HG02763 (cell line): ENCODE measurements around the gene CAV2.

Experiments
- ATAC-seq: cut with Tn5 transposase; IDR thresholded peaks from one replicate; pipeline ENCODE4 v1.9.1; 2021; ENCODE audit warnings: mild to moderate bottlenecking, moderate library complexity; ENCODE audit not compliant: unreplicated experiment

CAV2 gene

DNA sequence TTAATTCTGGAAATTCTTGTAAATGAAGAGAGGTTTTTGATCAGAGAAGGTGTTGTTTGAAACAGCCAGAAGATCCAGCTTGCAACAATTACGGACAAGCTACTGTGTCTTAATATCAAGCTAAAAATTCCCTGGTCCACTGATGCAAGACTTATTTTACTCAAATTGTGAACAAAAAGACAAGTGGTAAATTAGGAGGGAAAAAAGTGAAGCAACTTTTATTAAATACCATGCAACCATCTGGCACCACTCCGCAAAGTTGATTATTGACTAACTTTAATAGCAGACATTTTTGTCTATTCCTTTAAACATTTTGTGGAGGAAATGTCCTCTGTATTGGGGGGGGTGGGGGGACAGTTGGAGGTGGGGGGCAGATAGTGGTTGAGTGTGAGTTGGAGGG, 5.1 kb upstream of the CAV2 start:
- no peak for ATAC-seq

DNA sequence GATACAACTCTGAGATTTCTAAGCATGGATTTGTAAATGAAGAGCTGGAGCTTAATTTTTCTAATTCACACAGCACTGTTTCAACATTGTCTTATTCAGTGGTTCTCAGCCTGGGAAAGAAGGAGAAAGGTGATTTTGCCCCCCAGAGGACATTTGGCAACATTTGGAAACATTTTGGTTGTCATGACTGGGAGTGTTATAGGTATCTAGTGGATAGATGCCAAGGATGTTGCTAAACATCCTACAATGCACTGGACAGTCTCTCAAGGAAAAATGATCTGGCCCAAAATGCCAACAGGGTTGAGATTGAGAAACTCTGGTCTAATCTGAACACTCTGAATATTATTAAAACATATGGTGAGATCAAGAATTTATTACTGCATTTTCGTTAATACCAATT, 3.8 kb upstream of the CAV2 start:
- ATAC-seq, result no peak

DNA sequence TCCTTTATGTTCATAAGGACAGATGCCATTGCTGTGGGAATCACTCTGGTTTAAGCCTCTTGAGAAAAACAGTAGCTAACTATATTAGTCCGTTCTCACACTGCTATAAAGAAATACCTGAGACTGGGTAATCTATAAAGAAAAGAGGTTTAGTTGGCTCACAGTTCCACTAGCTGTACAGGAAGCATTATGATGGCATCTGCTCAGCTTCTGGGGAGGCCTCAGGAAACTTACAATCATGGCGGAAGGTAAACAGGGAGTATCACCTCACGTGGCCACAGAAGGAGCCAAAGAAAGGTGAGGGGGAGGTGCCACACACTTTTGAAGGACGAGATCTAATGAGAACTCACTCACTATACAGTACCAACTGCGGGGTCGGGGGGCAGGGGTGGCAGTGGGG, 2.9 kb upstream of the CAV2 start:
- no peak for ATAC-seq

DNA sequence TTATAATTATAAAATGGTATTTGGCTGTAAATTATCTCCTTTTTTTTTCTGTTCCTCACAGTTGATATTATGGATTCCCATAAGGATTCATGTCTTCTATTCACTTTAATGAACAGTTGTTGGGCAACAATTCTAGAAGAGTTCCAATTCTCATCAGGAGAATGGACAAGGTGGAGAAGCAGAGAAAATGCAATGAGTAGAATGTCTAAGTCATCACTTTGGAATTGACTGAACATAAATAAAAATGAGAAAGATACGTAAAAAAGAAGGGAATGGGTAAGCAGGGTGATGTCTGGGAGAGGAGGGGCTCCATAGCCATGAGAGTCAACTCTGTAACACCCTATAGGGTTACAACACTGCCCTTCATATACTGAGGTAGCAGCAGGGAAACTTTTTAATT, 1.8 kb upstream of the CAV2 start:
- no peak for ATAC-seq

DNA sequence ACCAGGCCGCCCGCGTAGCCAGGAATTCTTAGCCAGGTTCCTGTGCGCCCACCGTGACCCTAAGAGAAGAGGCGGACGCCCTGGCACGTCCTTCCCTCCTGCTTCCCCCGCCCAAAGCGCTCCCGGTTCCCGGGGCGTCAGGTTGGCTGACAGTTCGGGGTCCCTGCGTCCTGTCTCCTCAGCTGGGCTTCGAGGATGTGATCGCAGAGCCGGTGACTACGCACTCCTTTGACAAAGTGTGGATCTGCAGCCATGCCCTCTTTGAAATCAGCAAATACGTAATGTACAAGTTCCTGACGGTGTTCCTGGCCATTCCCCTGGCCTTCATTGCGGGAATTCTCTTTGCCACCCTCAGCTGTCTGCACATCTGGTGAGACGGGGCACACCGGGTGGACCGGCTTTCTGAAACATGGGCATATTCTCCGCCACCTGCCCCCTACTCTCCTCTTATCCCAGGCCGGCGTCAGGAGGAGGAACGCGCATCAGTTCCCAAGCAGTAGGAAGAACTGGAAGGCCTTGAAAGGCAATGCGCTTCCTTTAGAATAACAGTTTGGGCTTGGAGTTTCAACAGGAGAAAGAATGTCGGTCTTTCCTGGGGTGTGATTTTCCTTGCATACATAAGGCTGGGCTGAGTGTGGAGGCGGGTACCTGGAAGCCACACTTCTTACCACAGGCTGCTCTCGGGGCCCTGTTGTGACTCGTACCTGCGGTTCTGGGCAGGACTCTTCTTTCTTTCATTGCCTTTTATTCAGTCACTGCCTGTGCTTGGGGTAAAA, 728 bp downstream of the CAV2 start:
- ATAC-seq, result peak; percentile 71

DNA sequence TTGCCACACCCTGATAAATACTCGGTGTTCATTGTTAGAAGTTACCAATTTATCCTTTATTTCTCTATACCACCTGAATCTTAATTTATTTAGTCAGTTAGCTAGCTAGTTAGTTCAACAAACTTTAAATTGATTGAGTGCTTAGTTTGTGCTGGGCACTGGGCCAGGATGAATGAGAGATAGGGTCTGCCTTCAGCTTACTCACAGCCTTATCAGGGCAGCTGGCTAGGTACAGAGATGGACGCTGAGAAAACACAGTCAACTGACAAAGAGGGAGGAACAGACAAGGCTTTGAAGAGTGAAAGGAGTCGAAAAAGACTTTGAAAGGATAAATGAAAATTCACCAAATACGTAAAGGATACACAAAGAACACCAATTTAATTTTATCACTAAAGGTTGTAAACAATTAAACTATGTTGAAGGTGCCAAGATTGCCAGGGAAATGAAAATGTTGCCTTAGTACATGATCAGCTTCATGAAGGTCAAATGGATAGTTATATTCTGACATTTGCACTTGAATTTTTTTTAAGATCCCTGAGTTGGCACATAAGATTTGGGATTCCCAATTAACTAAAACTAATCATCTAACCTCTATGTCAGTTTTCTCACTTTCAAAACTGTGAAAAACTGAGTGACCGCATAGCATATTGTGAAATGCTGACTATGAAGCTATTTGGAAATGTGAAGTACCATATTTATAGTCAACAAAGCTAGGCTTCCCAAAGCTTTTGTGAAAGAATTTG, 2.1 kb downstream of the CAV2 start:
- ATAC-seq, result no peak

DNA sequence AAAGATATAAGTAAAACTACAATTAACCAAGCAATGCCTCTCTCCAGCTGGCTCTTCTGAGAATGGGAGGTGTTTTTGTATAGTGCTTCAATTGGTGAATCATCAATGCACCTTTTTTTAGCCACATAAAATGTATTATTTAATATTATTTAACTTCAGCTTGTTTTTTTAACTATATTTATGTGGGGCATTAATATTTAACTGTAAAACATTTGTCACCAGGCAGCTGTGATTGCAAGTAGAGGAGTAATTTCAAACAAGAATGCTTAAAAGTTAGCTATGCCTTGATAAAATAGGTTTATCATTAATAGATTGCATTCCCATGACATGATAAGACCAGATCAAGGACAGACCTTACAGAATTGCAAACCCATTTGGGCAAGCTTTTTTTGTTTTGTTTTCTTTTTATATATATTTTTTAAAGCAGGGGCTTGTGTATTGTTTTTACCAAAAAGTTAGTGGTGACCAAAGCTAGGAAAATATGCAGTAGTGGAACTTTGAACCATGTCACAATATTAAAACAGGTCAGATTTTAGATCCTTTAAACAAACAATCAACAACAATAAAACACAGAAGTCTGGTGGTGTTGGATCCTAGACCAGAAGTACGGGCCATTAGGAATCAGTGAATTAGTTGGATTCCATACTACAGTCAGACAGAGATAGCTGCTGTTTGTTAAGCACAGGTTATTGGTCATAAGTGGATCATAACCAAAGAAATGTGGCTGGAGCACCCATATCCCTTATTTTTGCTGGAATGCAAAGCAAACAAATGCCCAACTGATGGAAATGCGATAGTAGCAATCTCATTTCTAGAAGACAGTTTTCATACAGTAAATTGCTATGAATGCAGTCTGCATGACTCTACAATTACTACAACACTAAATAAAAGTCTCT, 2.9 kb downstream of the CAV2 start:
- no peak for ATAC-seq

DNA sequence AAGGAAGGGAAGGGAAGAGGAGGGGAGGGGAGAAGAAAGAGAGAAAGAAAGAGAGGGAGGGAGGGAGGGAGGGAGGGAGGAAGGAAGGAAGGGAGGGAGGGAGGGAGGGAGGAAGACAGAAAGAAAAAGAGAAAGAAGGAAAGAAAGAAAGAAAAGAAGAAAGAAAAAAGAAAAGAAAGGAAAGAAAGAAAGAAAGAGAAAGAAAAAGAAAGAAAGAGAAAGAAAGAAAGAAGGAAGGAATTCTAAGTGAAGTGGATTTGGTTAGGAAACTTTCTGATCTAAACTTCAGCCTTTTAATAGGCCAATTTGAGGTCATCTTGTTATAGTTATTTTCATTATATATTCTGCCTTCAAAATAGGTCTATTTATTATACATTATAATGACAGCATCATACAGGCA, 4.3 kb downstream of the CAV2 start:
- ATAC-seq, result no peak

DNA sequence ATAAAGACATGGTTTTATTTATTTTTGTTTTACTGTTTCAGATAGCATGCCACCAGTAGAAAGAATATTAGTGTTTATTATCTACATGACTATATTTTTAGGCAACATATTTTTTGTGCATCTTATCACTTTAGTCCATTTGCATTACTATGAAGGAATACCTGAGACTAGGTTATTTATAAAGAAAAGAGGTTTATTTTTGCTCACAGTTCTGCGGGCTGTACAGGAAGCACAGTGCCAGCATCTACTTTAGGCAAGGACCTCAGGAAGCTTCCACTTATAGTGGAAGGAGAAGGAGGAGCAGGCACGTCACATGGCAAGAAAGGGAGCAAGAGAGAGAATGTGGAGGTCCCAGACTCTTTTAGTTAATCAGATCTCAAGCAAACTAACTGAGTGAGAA, 5.7 kb downstream of the CAV2 start:
- no peak for ATAC-seq

DNA sequence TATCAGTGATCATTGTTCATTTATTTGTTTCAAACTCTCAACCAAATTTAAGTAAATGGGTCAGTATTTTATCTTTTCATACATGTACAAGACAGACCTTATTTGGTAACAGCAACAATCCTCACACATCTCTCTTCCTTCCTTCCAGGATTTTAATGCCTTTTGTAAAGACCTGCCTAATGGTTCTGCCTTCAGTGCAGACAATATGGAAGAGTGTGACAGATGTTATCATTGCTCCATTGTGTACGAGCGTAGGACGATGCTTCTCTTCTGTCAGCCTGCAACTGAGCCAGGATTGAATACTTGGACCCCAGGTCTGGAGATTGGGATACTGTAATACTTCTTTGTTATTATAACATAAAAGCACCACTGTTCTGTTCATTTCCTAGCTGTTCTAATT, 6.3 kb downstream of the CAV2 start:
- no peak for ATAC-seq

DNA sequence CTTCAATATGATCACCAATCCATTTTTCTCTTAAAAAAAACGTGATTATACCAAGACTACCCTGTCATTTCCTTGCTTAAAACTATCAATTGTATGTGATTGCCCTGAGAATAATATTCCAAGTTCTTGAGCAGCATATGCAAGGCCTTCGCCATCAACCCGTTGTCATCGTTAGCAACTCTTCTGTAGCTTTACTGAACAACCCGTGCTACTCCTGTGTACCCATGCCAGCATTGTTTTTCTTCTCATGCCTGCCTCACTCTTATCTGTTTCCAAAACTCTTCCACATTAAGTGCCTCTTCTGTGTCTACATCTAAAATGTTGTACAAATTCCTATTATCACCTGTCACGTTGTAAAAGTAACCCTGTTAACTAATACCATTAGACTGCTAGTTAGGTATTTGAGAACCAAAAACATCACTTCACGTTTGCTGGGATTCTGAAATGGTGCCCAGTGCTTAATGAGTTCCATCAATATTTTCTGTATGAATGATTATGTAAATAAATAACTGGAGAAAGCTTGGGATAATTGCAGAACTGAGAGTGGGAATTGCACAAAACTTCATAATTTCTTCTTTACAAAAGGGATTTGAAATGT, 10.5 kb downstream of the CAV2 start:
- no peak for ATAC-seq

DNA sequence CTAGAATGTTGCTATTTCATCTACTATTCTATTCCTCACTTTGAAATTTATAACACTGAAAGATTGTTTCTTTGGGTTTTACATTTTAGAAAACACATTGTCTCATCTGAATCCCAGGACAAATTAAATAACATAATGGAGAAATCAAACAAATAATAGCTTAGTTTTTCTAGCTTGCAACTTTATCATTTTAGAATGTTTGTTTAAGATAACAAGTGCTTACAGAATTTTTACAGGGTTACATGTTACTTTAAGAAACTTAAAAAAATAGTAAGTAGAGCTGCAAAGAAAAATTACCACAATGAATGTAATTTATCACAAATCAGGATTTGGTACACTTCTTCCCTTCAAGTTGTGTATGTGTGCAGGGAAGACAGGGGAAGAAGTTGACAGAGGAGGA, 11.3 kb downstream of the CAV2 start:
- no peak for ATAC-seq

DNA sequence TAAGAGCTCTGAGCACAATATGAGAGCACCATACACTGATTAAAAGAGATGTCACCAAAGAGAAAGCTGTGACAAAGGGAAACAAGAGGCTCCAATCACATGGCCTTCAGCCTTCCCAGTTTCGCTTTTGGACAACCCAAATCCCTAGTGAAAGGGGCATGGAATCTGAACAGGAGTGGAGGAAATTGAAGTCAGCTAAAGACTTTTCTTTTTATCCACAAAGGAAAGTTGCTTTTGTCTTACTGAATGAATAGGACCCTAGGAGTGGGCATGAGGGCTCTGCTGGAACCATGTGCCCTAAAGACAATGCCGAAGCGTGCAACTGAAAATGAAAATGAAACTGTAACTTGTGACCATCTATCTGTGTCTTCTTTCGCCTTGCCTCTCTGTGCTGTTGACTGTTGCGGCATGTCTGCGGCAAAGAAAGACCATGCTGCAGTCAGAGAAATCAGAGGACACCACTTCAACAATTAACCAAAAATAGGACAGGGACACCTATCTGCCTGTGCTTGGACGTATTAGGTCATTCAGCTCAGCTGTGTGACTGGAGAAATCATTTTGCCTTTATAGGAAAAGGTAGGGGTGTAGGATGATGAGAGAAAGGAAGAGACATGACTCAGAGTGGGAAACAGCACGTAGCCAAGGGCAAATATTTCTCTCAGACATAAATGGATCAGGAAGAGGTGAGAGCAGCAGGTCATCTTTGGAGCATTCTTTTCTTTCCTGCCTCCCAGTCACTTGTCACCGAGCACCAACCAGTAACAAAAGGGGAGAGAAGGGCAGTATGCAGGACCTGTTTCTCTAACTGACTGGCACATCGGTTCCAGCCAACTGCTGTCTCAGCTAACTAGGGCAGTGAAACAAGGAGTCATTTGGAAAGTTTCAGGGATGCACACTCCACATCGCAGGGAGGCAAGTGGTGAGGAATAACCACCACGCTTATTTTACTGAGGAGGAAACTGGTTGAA, 12.3 kb downstream of the CAV2 start:
- ATAC-seq, result peak; percentile 99

DNA sequence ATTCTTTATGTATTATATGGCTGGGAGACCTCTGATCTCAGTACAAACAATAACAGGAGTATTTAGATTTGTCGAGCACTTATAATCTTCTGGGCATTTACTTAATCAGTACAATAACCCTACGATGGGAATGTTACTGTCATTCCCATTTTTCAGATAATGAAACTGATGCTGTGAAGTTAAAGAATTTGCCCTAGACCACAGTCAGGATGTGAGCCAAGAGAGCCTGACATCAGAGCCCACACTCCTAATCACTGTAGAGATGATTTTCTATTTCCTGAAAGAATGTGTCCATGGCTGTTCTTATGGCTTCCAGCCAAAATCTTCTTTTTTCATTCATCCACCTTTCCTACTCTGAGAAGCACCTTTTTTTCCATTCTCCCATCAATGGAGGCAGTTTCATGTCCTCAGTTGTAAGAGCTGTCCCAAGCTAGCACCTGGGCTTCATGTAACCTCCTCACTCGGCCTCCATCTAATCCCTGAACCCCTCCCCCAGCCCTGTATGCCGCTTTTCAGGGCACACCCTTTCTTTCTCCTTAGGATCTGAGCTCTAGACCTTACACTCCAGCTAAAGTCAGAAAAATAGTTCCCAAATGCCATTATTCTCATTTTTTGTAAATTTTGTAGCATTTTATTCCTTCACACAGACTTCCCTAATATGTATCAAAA, 13.1 kb downstream of the CAV2 start:
- ATAC-seq, result no peak

DNA sequence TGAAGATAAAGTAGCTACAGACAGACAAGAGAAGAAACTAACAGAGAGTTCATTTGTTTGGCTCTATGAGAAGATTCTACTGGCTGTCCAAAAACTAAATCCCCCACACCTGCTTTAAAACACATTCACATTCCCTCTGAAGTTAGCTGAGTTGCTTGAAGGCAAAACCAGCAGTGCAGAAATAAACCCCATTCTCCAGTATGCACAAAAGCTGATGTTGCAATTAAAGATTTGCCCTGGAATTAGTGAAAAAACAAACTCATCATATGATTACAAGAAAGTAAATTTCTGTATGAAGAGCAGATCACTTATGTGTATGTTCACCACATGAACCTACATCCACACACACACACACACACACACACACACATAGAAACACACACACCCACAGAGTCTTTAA, 16.0 kb downstream of the CAV2 start:
- ATAC-seq, result no peak

DNA sequence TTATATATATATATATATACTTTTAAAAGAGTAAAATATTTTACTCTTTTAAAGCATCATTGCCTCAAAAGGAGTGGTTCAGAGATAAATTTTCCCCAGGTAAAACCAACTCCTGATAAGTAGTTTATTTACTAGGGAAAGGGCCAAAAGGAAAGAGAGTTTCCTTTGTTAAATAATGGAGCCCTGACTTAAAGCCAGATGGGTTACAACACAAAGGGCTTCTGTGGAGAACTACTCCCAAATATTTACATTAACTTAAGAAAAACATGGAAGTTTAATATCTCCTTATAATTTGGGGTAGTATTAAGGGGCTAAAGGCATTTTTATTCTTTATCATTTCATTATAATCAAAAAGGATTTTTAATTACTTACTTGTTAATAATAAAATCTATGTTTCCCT, 16.8 kb downstream of the CAV2 start:
- ATAC-seq, result no peak

DNA sequence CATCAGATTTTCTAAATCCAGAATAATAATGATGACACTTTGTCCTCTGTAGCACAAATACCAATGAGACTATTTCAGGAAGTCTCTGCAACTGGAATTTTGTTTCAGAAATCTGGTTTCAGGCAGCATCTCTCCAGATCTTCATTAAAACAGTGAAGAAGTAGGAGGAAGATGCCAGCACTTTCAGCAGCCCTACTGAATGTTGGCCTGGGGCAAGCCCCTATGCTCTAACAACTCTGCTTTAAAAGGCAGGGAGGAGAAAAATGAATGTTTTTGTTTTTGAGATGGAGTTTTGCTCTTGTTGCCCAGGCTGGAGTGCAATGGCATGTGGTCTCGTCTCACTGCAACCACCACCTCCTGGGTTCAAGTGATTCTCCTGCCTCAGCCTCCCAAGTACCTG, 18.1 kb downstream of the CAV2 start:
- no peak for ATAC-seq

DNA sequence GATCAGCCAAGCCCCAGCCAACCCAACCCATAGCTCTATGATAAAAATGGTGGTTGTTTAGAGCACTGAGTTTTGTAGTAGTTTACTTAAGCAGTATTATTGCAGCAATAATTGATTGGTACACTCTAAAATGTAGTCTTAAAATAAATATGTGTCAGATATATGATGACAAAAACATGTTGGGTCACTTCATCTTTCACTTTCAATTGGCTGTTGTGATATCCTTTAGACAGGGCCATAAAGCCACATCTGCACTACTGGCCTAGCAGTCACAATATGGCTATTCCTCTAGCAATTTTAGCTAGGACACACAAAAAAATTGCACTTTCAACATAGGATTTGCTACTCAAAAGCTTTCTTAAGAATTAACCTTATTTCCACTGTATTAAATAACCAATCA, 19.4 kb downstream of the CAV2 start:
- no peak for ATAC-seq

DNA sequence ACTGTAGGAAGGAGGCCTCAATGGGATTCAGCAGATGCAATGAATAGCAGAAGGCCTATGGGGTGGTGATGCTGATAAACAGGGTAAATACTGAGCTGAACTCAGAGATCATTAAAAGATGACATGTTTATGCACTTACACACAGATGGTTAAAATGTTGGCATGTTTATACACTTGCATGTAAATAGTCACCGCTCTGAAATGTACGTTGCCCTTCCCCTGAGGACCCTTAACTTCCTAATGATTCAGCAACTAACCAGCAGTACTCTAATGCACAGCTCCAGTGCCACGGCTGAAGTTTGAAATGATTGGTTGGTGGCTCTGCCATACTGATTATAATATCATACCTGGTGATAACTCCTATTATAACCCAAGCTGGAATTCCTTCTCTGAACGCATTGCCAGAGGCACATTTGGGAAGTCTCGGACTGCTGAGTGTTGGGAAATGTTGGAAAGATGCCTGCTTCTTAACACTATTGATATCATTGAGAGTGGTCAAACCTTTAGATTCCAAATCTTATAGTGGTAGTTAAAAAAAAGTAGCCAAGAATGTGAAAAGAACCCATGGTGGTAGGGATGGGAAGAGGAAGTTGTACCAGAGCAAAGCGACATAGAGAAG, 21.6 kb downstream of the CAV2 start:
- no peak for ATAC-seq
